Mammary epithelial cell (primary cell): ENCODE results near the gene IFNAR2.

Experiments
- EZH2 ChIP-seq: IDR thresholded peaks from 2 replicates; pipeline ENCODE4 v1.6.1; 2012; ENCODE audit warnings: low read length, inconsistent platforms, borderline replicate concordance
- TF ChIP-seq, protein P1 (sequence below), 2 donors: IDR thresholded peaks in 1 of 2; conservative IDR thresholded peaks in 1 of 2; 2 replicates each; pipeline ENCODE4 v1.5.1; 2011 to 2012; ENCODE audit warnings: inconsistent platforms in 2 of 2, low read length in 2 of 2, mild to moderate bottlenecking in 2 of 2, control low read depth in 1 of 2, low read depth in 1 of 2; ENCODE audit not compliant: insufficient read depth in 1 of 2; ENCODE audit errors: extremely low read depth in 1 of 2

DNA sequence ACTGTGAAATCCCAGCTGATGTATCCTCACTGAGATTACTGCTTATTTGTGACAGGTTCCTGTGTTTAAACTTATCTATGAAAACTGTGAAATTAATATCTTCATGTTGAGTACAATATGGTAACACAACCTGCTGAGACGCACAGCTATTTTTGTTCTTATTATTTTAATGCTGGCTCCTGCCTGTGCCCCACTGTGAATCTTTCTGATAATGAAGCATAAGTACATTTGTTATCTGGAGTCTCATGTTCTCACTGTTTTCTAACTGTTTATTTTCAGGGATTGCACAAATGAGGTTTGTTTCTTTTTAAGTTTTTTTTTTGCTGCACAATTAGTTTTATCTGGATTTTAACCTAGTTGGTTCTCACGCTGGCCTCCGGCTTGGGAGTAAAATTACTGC, 39.9 kb upstream of the IFNAR2 start:
- TF ChIP-seq, protein P1, sequence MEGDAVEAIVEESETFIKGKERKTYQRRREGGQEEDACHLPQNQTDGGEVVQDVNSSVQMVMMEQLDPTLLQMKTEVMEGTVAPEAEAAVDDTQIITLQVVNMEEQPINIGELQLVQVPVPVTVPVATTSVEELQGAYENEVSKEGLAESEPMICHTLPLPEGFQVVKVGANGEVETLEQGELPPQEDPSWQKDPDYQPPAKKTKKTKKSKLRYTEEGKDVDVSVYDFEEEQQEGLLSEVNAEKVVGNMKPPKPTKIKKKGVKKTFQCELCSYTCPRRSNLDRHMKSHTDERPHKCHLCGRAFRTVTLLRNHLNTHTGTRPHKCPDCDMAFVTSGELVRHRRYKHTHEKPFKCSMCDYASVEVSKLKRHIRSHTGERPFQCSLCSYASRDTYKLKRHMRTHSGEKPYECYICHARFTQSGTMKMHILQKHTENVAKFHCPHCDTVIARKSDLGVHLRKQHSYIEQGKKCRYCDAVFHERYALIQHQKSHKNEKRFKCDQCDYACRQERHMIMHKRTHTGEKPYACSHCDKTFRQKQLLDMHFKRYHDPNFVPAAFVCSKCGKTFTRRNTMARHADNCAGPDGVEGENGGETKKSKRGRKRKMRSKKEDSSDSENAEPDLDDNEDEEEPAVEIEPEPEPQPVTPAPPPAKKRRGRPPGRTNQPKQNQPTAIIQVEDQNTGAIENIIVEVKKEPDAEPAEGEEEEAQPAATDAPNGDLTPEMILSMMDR (conservative IDR thresholded peaks at IDR 0.05 in 1 of 2, IDR thresholded peaks at IDR 0.05 in 1 of 2; ENCODE audit: extremely low read depth in 1 of 2, insufficient read depth in 1 of 2, low read depth in 1 of 2, low read length in 2 of 2) = no peak
- no peak for TF ChIP-seq EZH2
